ENCODE measurements around the gene FYB2. TPM values are rescaled to one million over a fixed set of nuclear protein-coding genes. Genes with fewer than 3 reads are reported as not detected.

Gene FYB2, protein sequence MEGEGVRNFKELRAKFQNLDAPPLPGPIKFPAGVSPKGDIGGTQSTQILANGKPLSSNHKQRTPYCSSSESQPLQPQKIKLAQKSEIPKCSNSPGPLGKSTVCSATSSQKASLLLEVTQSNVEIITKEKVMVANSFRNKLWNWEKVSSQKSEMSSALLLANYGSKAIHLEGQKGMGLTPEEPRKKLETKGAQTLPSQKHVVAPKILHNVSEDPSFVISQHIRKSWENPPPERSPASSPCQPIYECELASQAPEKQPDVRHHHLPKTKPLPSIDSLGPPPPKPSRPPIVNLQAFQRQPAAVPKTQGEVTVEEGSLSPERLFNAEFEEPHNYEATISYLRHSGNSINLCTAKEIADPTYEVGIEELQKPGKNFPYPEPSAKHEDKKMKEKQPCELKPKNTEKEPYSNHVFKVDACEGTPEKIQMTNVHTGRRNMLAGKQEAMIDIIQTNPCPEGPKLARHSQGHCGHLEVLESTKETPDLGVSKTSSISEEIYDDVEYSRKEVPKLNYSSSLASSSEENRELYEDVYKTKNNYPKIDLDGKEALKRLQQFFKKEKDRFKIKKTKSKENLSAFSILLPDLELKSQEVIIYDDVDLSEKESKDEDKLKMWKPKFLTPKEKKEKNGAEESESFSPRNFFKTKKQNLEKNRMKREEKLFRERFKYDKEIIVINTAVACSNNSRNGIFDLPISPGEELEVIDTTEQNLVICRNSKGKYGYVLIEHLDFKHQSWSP
- 0.34 to 0.45 TPM (median 0.40 TPM) in 3 replicates for total RNA-seq

DNA sequence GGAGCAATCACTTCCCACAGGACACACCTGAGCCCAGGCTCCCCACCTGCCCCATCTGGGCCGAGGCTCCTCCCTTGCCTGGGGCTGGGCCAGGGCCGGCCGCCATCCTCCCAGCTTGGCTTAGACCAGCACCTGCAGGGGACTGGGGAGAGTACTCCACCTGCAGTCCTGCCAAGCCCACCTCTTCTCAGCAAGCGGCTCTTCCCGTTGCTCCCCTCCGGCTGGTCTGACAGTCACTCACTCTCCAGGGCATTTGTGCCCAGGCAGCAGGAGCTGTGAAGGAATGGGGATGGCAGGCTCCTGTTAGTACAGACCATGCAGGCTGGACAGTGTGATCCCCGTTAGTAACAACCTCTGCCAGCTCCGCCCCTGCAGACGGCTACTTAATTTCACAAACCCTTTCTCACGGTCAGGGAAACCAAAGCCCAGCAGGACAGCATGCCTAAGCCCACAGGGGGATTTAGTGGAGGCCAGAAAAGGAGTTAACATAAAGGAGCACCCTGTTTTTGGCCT, at the start of gene FYB2:
Gene FYB2, minus strand, starts transcription at position 18 of the 513 bp plus-strand sequence. CDS start 114 bp downstream, outside the sequence.
- Mint-ChIP-seq H3K36me3 (no peaks in the 10 kb centered on the region), H3K4me3 (no peak within 1 kb of the TSS), H3K9me3 (peaks cover 11% of the 10 kb centered on the region), H3K27me3 (ENCODE audit: low read depth) (no peaks in the 10 kb centered on the region), H3K27ac (no peak within 1 kb of the TSS), H3K4me1 (peaks cover 37% of the 10 kb centered on the region)
- TF ChIP-seq, protein P1, sequence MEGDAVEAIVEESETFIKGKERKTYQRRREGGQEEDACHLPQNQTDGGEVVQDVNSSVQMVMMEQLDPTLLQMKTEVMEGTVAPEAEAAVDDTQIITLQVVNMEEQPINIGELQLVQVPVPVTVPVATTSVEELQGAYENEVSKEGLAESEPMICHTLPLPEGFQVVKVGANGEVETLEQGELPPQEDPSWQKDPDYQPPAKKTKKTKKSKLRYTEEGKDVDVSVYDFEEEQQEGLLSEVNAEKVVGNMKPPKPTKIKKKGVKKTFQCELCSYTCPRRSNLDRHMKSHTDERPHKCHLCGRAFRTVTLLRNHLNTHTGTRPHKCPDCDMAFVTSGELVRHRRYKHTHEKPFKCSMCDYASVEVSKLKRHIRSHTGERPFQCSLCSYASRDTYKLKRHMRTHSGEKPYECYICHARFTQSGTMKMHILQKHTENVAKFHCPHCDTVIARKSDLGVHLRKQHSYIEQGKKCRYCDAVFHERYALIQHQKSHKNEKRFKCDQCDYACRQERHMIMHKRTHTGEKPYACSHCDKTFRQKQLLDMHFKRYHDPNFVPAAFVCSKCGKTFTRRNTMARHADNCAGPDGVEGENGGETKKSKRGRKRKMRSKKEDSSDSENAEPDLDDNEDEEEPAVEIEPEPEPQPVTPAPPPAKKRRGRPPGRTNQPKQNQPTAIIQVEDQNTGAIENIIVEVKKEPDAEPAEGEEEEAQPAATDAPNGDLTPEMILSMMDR (IDR thresholded peaks at IDR 0.05; ENCODE audit: unreplicated experiment) = no peak
- no peak for DNase-seq (ENCODE audit: low spot score in 2 of 2, unreplicated experiment in 2 of 2)

DNA sequence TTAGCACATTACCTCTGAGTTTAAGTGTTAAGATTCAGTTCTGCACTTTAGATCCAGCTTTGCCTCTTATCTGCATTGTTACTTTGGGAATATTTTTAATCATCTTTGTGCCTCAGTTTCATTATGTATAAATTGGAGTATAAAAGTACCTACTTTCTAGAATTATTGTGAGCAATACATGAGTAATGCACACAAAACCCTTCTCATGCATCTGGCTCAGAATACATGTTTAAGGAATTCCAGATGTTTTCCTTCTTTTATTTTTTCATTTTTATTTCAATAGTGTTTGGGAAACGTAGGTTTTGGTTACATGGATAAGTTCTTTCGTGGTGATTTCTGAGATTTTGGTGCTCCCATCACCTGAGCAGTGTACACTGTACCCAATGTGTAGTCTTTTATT, 49.6 kb upstream of the FYB2 start:
- no peak for DNase-seq (ENCODE audit: low spot score in 2 of 2, unreplicated experiment in 2 of 2)
- H3K9me3 Mint-ChIP-seq = peaks cover 14% of the 10 kb centered on the region
- H3K4me1 Mint-ChIP-seq = peaks cover 4% of the 10 kb centered on the region
- no peak overlapping the region for H3K27ac Mint-ChIP-seq
- peaks cover 68% of the 10 kb centered on the region for H3K27me3 Mint-ChIP-seq (ENCODE audit: low read depth)
- H3K4me3 Mint-ChIP-seq = no peak overlapping the region
- TF ChIP-seq, protein P1 (IDR thresholded peaks at IDR 0.05; ENCODE audit: unreplicated experiment) = no peak
- no peaks in the 10 kb centered on the region for H3K36me3 Mint-ChIP-seq

DNA sequence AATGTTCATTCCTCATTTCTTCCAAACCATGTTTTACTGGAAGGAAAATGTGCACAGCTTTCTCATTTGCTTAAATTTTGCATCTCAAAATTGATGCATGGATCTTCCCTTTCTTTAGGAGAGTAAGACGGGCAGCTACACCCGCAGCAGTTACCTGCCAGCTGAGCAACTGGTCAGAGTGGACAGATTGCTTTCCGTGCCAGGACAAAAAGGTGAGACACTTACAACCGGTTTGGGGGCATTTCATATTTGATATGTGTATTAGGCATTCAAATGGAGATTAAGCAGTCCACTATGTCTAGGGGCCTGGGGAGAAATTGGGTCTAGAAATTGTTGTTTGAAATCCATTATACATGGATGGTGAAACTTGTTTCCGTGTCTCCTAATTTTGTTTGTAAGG, 48.3 kb upstream of the FYB2 start:
- peaks cover under 1% of the 10 kb centered on the region for H3K4me1 Mint-ChIP-seq
- TF ChIP-seq, protein P1 (IDR thresholded peaks at IDR 0.05; ENCODE audit: unreplicated experiment) = no peak
- peaks cover 14% of the 10 kb centered on the region for H3K9me3 Mint-ChIP-seq
- no peaks in the 10 kb centered on the region for H3K36me3 Mint-ChIP-seq
- H3K4me3 Mint-ChIP-seq = no peak overlapping the region
- peaks cover 58% of the 10 kb centered on the region for H3K27me3 Mint-ChIP-seq (ENCODE audit: low read depth)
- no peak overlapping the region for H3K27ac Mint-ChIP-seq
- no peak for DNase-seq (ENCODE audit: low spot score in 2 of 2, unreplicated experiment in 2 of 2)

DNA sequence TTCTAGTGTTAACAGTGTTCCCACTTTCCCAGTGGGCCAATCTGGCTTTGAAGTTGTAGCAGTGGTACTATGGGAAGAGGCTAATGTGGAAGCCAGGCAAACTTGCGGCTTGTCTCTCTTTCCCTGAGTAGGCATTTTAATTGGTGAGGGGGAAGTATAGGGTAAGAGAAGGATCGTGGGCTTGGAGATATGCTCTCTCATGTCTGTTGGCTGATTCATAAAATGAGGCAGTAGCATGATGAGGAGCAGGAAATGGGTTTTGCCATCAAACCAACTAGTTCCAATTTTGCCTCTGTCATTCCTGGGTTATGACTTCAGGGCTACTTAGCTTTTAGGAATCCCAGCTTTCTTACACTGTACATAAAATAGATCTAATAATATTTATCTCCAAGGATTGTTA, 47.5 kb upstream of the FYB2 start:
- Mint-ChIP-seq H3K4me1 (no peaks in the 10 kb centered on the region), H3K36me3 (no peaks in the 10 kb centered on the region), H3K27me3 (ENCODE audit: low read depth) (peaks cover 52% of the 10 kb centered on the region), H3K27ac (no peak overlapping the region), H3K4me3 (no peak overlapping the region), H3K9me3 (peaks cover 14% of the 10 kb centered on the region)
- TF ChIP-seq, protein P1 (IDR thresholded peaks at IDR 0.05; ENCODE audit: unreplicated experiment) = no peak
- no peak for DNase-seq (ENCODE audit: low spot score in 2 of 2, unreplicated experiment in 2 of 2)

DNA sequence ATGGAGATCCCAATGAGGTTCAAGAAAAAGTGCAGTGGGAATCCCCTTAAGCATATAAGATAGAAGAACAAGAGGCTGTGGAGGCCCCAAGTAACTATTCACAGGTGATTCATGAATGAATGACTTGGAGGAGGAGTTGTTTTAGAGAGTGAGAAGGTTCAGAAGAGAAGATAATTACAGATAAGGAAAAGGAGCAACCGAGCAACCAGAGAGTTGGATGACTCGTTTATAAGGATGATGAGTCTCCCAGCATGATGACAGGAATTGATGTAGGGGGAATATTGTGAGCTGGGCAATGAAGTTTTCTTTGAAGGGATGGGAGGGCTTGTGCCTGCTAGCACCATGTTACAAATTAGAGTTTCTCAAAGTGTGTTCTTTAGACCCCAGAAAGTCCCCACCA, 45.2 kb upstream of the FYB2 start:
- H3K36me3 Mint-ChIP-seq = no peaks in the 10 kb centered on the region
- H3K4me1 Mint-ChIP-seq = no peaks in the 10 kb centered on the region
- H3K4me3 Mint-ChIP-seq = no peak overlapping the region
- DNase-seq (ENCODE audit: low spot score in 2 of 2, unreplicated experiment in 2 of 2) = no peak
- TF ChIP-seq, protein P1 (IDR thresholded peaks at IDR 0.05; ENCODE audit: unreplicated experiment) = no peak
- peaks cover 47% of the 10 kb centered on the region for H3K27me3 Mint-ChIP-seq (ENCODE audit: low read depth)
- no peak overlapping the region for H3K27ac Mint-ChIP-seq
- H3K9me3 Mint-ChIP-seq = peaks cover 20% of the 10 kb centered on the region

All from mesothelial cell of epicardium (in vitro differentiated cells).